Activated CD8-positive, alpha-beta memory T cell treated with anti-CD3 and anti-CD28 coated beads for 36 hours (primary cell): ENCODE data around the gene HNRNPA1. TPM values are rescaled to one million over a fixed set of nuclear protein-coding genes. Genes with fewer than 3 reads are reported as not detected.

Experiments
- CTCF ChIA-PET: fragments of 350-600 bp; sonication (Branson Sonifier 250); formaldehyde crosslinking; loops from one replicate; lab custom pipeline; 2021; ENCODE audit warnings: antibody characterized with exemption; lab: Charles Lee
- POLR2A ChIA-PET: fragments of 350-600 bp; sonication (Branson Sonifier 250); formaldehyde crosslinking; loops from one replicate; lab custom pipeline; 2021; ENCODE audit warnings: antibody characterized with exemption; lab: Charles Lee
- total RNA-seq, 2 experiments: library from RNA; stranded (reverse); gene quantifications; one replicate each; pipeline ENCODE4 v1.2.3, GENCODE V29; 2021

HNRNPA1 gene
- total RNA-seq, 2 experiments from 2014 or later = 1,950 to 1,952 TPM

DNA sequence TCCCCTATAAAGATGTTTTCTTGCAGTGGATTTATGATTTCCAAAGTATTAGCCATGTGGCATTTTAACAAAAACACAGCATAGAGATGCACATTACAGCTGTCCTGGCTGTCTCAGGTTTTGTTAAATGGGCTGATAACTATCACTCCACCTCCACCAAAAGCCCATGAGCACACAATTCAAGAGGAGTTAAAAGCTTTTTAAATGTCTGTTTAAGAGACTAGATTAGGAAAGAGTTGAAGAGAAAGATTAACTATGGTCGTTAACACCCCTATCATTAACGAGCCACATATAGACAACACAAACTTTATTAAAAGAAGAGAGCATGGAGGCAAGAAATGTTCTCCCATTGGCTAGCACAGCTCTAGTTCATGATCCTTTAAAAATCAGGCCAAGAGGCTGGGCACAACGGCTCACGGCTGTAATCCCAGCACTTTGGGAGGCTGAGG lies 15.1 kb upstream of the HNRNPA1 start:
- ChIA-PET POLR2A (interaction anchor here (1.0 to 1.5 kb wide), 2 partner anchors 14 to 70 kb away, joined by 4 to 5 read pairs; partner anchors contain the start of gene CBX5), CTCF (interaction anchor here (1.0 to 2.3 kb wide), 3 partner anchors 46 to 114 kb away, joined by 3 to 12 read pairs (median 4); no protein-coding TSS in a partner anchor)

DNA sequence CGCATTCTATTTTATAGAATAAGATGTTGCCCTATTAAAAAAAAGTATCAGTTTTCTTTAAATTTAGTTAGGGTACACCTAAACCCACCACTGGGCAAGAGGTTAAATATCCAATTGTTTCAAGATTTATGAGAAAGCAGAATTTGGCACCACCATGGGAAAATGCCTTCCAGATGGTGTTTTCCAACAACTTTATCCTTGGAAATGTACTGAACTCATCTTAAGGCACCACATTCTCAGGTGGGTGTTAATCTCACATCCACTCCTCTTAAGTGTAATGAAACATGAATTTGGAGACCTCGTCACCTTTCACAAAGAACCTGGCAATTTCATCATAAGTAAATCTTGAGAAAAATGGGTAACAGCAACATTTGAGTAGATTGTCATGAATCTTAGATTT lies 13.7 kb upstream of the HNRNPA1 start:
- CTCF ChIA-PET = interaction anchor here (1.0 kb wide), 1 partner anchor 15 kb away, joined by 4 read pairs; no protein-coding TSS in a partner anchor

DNA sequence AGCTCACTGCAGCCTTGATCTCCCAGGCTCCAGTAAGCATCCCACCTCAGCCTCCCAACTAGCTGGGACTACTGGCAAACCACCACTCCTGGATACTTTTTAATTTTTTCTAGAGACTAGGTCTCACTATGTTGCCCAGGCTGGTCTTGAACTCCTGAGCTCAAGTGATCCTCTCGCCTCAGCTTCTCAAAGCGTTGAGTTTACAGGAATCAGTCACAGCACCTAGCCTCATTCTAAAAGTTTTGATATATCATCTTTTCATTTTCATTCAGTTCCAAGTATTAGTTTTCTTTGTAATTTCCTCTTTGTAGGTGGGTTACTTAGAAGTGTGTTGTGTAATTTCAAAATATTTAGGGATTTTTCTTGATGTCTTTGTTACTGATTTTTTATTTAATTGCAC lies 10.2 kb upstream of the HNRNPA1 start:
- ChIA-PET POLR2A (interaction anchor here (0.5 to 1.6 kb wide), 3 partner anchors 11 to 224 kb away, joined by 3 to 8 read pairs (median 4); partner anchors contain the start of gene HNRNPA1), CTCF (interaction anchor here (0.6 to 1.1 kb wide), 2 partner anchors 14 to 36 kb away, joined by 3 to 4 read pairs; no protein-coding TSS in a partner anchor)

More for the DNA sequence above, 13.7 kb upstream of the HNRNPA1 start:
- POLR2A ChIA-PET = interaction anchor here (0.6 kb wide), 1 partner anchor 48 kb away, joined by 3 read pairs; no protein-coding TSS in a partner anchor

DNA sequence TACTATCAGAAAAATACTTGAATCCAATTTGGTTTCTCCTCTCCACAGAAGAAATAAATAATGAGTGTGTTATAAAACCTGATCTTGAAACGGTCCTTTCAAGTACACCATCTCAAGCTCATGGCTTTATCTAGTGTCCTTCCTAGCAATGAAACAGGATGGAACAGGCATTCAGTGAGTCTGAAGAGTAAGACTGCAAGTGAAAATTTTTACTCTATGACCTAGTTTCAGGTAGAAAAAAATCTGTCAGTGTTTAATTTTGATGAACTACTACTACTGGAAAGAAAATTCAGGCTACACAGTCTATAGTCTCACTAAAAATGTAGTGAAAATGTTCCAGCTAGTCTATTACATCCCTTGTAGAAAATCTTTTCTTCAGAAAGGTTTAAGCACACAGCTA lies 8.3 kb upstream of the HNRNPA1 start:
- ChIA-PET POLR2A (interaction anchor here (0.9 to 1.0 kb wide), 4 partner anchors 8 to 14 kb away, joined by 3 read pairs; partner anchors contain the start of gene HNRNPA1), CTCF (interaction anchor here (0.9 to 1.5 kb wide), 2 partner anchors 8 to 21 kb away, joined by 3 read pairs; no protein-coding TSS in a partner anchor)

DNA sequence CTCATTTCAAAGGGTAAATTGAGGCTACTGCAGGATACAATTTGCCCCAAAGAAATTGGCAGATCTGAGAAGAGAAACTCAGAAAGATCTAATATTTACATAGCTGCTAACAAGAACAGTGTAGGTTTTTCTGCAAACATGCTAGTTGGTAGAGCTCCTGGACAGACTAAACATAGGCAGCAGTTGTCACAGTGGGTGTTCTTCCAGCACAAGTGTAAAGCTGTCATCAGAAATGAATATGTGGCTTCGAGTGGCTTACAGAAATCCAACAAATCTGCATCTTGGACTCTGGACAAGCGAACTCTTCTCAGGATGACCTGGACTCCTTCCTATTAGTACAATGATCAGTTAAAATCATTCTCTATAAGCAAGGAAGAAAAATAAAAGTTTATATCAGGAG lies 6.5 kb upstream of the HNRNPA1 start:
- POLR2A ChIA-PET = interaction anchor here (0.6 kb wide), 1 partner anchor 13 kb away, joined by 4 read pairs; no protein-coding TSS in a partner anchor

DNA sequence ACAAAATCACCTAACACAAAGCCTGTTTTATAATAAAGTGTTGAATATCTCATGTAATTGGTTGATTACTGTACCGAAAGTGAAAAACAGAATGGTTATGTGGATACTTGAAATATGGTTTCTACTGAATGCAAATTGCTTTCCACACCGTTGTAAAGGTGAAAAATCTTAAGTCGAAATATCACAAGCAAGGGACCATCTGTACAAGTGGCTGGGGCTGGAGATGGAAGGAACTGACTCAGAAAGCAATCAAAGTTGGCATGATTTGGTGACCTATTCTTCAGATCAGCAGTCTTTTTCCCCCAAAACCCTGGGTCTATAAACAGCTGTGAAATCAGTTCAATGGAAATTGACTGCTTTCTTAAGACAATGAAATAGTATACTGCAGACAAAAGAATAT lies 4.2 kb upstream of the HNRNPA1 start:
- ChIA-PET CTCF (no interaction called here), POLR2A (interaction anchor here (0.9 kb wide), 1 partner anchor 9 kb away, joined by 3 read pairs; no protein-coding TSS in a partner anchor)

More for the DNA sequence above, 6.5 kb upstream of the HNRNPA1 start:
- CTCF ChIA-PET = no interaction called here

DNA sequence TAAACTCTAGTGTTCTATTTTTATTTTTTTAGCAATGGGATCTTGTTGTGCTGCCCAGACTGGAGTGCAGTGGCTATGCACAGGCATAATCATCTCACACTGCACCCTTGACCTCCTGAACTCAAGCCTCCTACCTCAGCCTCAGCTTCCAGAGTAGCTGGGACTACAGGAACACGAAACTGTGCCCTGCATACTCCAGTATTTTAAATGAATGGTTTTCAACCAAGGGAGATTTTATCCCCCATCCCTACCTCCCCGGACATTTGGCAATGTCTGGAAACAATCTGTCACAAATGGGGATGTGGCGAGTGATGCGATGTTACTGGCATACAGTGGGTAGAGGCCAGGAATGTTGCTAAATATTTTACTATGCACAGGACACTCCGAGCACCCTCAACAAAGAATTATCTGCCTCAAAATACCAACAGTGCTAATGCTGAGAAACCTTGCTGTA lies 2.7 kb upstream of the HNRNPA1 start:
- ChIA-PET CTCF (no interaction called here), POLR2A (no interaction called here)

DNA sequence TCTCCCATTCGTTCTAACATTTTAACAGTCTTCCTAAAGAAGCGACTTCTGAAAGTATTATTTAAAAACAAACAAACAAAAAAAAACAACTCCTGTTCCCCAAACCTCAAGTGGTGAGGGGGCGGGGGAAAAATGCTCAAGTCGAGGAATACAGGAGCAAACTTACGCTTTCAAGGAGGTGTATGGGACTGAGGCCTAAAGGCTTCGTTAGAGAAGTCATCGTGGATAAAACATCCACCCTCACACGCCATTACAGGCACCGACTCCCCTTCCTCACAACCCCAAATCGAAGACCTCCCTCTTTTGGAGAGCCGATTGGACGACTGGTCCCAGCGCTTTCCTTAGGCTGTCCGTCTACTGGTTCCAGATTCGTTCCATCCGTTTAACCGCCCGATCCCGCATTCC lies 1.3 kb upstream of the HNRNPA1 start:
- ChIA-PET CTCF (interaction anchor here (0.9 to 1.5 kb wide), 3 partner anchors 14 to 100 kb away, joined by 3 to 5 read pairs (median 4); no protein-coding TSS in a partner anchor), POLR2A (interaction anchor here (1.0 to 3.2 kb wide), 3 partner anchors 8 to 79 kb away, joined by 3 to 25 read pairs (median 4); no protein-coding TSS in a partner anchor)

DNA sequence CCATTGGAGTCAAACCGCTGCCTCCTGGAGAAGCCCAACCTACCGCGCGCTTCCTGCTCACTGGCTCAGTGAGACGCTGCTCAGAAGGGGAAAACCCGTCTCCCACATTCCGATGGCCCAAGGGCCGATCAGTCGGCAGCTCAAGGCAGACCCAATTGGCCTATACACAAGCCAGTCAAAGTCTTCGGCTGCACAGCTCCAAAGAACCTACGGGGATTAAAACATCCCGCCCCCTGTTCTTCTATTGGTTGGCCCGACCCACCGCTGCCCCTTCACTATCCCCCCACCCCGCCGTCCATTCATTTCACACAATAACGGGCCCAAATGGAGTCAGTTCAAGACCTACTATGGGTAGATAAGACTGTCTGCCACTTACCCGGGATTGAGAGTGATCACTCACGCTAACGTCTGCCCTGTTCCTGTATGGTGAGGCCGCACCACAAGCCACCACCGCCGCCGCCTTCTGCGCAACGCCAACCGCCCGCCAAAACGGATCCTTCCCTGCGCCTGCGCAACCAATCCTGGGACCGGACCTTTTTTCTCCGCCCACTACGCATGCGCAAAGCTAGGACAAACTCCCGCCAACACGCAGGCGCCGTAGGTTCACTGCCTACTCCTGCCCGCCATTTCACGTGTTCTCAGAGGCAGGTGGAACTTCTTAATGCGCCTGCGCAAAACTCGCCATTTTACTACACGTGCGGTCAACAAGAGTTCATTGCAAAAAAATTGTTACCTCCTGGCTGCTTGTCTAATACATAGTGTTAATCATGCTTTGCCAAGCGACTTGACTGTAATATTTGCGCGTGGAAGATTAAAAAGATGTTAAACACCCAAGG lies 676 bp upstream of the HNRNPA1 start, which contains the start of gene CBX5:
Gene CBX5 (minus strand): TSS at position 491 of the 836 bp plus-strand sequence. CDS start 22,472 bp downstream, outside the sequence.
- ChIA-PET POLR2A (interaction anchor here (0.5 to 3.2 kb wide), 10 partner anchors 7 to 1815 kb away, joined by 3 to 25 read pairs (median 4); partner anchors contain the start of gene COPZ1), CTCF (interaction anchor here (0.8 to 1.5 kb wide), 4 partner anchors 13 to 99 kb away, joined by 3 to 5 read pairs (median 4); no protein-coding TSS in a partner anchor)

DNA sequence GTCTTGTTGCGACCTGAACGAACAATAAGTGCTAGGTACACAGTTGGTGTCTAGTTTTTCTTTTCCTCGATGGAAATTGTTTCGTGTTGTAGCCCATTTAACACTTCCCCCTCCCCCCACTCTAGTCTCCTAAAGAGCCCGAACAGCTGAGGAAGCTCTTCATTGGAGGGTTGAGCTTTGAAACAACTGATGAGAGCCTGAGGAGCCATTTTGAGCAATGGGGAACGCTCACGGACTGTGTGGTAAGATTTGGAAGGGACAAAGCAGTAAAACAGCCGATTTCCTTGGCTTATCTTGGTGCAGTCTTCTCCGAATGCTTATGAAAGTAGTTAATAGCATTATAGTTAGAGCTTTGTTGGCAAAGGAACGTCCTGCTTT lies 724 bp downstream of the HNRNPA1 start:
- ChIA-PET CTCF (interaction anchor here (0.6 to 0.7 kb wide), 2 partner anchors 12 to 57 kb away, joined by 3 read pairs; no protein-coding TSS in a partner anchor), POLR2A (interaction anchor here (0.5 to 3.2 kb wide), 7 partner anchors 9 to 1837 kb away, joined by 3 to 25 read pairs (median 4); partner anchors contain the start of gene ZC3H10)

DNA sequence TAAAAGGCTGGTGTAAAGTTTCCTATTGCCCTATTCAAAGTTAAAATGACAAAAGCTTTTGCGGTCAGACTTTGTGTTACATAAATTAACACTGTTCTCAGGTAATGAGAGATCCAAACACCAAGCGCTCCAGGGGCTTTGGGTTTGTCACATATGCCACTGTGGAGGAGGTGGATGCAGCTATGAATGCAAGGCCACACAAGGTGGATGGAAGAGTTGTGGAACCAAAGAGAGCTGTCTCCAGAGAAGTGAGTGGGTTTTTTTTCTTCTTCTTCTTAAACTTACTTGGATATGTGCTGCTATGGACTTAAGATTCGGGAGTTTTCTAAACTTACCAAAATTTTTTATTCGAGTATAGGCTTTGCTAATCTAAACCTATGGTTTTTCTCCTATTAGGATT lies 1.2 kb downstream of the HNRNPA1 start:
- ChIA-PET CTCF (interaction anchor here (0.6 to 0.7 kb wide), 2 partner anchors 12 to 58 kb away, joined by 3 read pairs; no protein-coding TSS in a partner anchor), POLR2A (interaction anchor here (0.5 to 3.2 kb wide), 7 partner anchors 9 to 1836 kb away, joined by 3 to 25 read pairs (median 4); partner anchors contain the start of gene ZC3H10)

DNA sequence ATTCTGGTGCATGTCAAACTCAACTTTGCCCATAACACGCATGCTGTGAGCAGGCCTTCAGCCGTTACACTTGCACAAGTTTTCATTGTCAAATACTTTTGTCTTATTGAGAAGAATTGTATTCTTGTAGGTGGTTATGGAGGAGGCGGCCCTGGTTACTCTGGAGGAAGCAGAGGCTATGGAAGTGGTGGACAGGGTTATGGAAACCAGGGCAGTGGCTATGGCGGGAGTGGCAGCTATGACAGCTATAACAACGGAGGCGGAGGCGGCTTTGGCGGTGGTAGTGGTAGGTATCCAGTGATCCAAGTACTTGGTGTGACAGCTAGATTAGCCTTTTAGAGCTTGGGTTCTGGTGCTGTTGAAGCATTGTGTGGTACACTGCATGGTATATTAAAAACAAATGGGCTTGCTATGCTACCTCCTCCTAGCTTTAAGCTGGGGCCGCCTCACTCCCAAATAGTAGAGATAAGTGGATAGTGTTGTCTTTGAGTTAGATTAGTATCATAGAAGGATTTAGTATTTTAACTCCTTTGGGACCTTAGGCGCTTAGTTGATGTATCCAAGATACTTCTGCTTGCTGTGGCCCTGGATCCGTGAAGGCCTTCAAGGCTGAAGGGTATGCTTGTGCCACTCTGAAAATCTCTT lies 2.5 kb downstream of the HNRNPA1 start:
- ChIA-PET POLR2A (interaction anchor here (0.5 to 1.3 kb wide), 4 partner anchors 42 to 88 kb away, joined by 3 to 7 read pairs (median 4); partner anchors contain the start of gene COPZ1), CTCF (interaction anchor here (0.6 to 2.4 kb wide), 3 partner anchors 10 to 14 kb away, joined by 3 to 10 read pairs (median 3); no protein-coding TSS in a partner anchor)

DNA sequence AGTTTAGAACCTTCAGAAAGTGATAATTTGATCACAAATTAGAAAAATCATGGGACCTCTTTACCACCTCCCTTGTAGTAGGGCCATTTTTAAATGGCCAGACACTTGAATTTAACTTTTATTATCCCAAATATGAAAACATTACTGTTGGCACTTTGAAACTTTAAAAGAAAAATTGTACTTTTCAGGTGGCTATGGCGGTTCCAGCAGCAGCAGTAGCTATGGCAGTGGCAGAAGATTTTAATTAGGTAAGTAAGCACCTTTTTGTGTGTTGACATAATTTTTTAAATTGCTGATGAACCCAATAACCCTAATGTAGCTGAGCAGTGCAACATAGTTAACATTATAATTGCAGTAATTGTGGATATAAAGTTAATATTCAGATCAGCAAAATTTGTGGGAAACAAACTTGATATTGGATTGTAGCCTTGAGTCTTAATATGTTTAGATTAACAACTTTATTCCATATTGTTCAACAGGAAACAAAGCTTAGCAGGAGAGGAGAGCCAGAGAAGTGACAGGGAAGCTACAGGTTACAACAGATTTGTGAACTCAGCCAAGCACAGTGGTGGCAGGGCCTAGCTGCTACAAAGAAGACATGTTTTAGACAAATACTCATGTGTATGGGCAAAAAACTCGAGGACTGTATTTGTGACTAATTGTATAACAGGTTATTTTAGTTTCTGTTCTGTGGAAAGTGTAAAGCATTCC lies 3.7 kb downstream of the HNRNPA1 start:
- ChIA-PET POLR2A (interaction anchor here (0.8 to 1.3 kb wide), 2 partner anchors 73 to 86 kb away, joined by 3 to 7 read pairs; no protein-coding TSS in a partner anchor), CTCF (interaction anchor here (0.8 to 2.4 kb wide), 3 partner anchors 9 to 76 kb away, joined by 3 to 10 read pairs (median 3); no protein-coding TSS in a partner anchor)

DNA sequence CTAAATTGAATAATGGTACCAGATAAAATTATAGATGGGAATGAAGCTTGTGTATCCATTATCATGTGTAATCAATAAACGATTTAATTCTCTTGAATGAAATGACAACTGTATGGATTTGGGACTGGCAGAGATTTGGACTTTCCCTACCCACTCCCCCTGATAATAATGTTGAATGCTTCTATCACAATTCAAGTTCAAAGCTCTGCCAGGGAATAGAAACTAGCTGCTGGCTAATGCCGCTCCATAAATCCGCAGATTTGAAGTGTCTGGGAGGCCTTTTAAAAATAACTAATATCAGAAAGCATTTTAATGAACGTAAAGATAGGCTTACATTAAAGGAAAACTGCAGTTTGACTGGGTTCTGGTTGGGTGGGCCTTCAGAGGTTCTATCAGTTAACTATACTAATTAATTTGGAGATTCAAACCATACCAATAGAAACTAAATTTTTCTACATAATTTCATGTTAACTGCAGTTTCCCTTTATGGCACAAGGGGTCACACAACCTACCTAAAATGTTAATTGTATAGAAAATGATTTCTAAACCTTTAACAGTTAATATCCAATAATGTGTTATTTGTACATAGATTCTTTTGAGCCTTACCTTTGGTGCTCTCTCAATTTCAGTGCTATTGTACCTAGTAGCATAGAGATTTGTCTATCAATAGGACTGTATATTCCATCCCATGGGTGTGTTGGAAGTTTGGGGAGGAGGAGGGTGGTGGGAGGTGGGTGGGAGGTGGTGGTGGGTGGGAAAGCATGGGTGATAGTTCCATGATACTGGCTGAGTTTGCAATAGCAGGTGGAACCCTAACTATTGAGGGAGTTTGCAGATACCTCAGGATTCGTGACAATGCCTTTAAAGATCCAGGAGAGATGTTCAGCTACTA lies 4.9 kb downstream of the HNRNPA1 start:
- ChIA-PET POLR2A (interaction anchor here (1.3 to 2.3 kb wide), 2 partner anchors 9 to 74 kb away, joined by 3 to 7 read pairs; no protein-coding TSS in a partner anchor), CTCF (interaction anchor here (0.8 to 1.2 kb wide), 2 partner anchors 75 to 94 kb away, joined by 3 to 4 read pairs; no protein-coding TSS in a partner anchor)

DNA sequence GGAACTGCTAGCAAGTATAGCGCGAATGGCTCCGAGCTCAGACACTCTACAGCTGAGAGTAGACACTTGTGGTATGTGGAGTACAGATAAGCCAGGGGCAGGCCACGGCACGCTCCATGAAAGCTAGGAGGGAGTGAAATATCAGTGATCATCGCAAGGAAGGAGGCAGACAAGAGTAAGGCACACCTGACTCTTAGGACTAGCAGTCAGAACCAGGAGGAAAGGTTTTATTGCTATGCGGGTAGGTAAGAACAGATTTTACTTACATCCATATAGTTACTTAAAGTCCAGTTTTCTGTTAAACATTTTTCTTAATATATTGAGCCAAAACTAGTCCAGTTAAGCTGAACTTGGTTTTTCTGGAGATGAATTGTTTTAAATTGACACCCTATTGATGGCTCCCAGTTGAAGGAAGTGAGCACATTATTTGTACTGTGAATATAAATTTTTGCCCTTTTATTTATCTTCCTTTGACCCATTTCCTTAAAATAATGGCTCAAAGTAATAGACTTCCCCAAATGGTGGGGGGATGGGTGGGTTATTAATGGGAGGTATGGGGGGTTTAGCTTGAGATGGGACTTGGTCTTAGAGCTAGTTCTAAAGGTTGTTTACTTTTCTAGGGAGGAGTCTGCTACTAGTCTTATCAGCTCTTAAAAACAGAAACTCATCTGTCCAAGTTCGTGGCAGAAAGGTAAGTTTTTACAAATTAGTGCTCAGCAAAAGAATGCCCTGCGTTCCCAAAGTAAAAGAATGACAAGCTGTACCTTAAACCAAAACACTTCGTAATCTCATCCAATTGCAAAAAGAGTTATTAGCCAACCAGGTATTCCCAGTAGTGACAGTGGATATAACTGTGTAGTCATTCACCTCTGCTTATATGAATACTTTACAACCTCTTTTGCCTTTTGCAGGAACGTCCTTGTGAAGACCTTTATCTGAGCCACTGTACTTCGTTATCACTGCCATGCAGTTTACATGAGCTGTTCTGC lies 5.8 kb downstream of the HNRNPA1 start:
- CTCF ChIA-PET = interaction anchor here (0.5 to 1.2 kb wide), 3 partner anchors 8 to 93 kb away, joined by 3 to 4 read pairs (median 3); no protein-coding TSS in a partner anchor
- POLR2A ChIA-PET = interaction anchor here (0.6 to 2.3 kb wide), 10 partner anchors 7 to 535 kb away, joined by 3 to 7 read pairs (median 3); no protein-coding TSS in a partner anchor
